ENCODE data around the gene DCAF12L2. TPM values are rescaled to one million over a fixed set of nuclear protein-coding genes. Genes with fewer than 3 reads are reported as not detected.
"Not testable (repeated sequence)": the region's sequence is repeated elsewhere in the genome, so short reads cannot be mapped to it uniquely, and the experiment has no call there.

The DCAF12L2 gene
- 0.64 and 0.85 TPM in 2 replicates for total RNA-seq (ENCODE audit: low replicate concordance)
- long read RNA-seq, partial matches to known transcripts, result 0 of 1 reads
- long read RNA-seq, other reads (novel, unspliced or antisense), result 0 of 1 reads

GRCh38 chrX:126165721-126166461, at the start of gene DCAF12L2:
Gene DCAF12L2 (minus strand): TSS chrX:126166289. CDS start chrX:126165924, 365 bp downstream.
- H3K27ac Mint-ChIP-seq, result no peak within 1 kb of the TSS
- H3K36me3 Mint-ChIP-seq, result no peaks in the 10 kb centered on the region
- H3K27me3 Mint-ChIP-seq, result peaks cover 14% of the 10 kb centered on the region
- H3K9me3 Mint-ChIP-seq, result no peaks in the 10 kb centered on the region
- TF ChIP-seq CTCF (conservative IDR thresholded peaks at IDR 0.05), result no peak
- no peak for DNase-seq (ENCODE audit: extremely low spot score, unreplicated experiment)
- H3K4me1 Mint-ChIP-seq (ENCODE audit: unreplicated experiment), result no peaks in the 10 kb centered on the region
- H3K4me3 Mint-ChIP-seq, result peak within 1 kb of the TSS; percentile 83

- not testable (repeated sequence) for H3K27me3 Mint-ChIP-seq; H3K9me3 Mint-ChIP-seq; H3K4me3 Mint-ChIP-seq; H3K4me1 Mint-ChIP-seq (ENCODE audit: unreplicated experiment); H3K27ac Mint-ChIP-seq; H3K36me3 Mint-ChIP-seq; DNase-seq (ENCODE audit: extremely low spot score, unreplicated experiment)
These were observed 24.8 kb upstream of the DCAF12L2 start for GRCh38 chrX:126190888-126191287.

GRCh38 chrX:126177133-126177840, 11.2 kb upstream of the DCAF12L2 start:
- no peak for DNase-seq (ENCODE audit: extremely low spot score, unreplicated experiment)
- H3K27me3 Mint-ChIP-seq, result no peaks in the 10 kb centered on the region
- no peak for TF ChIP-seq CTCF (conservative IDR thresholded peaks at IDR 0.05)
- no peaks in the 10 kb centered on the region for H3K9me3 Mint-ChIP-seq
- no peaks in the 10 kb centered on the region for H3K4me1 Mint-ChIP-seq (ENCODE audit: unreplicated experiment)
- H3K4me3 Mint-ChIP-seq, result no peak overlapping the region
- no peak overlapping the region for H3K27ac Mint-ChIP-seq
- no peaks in the 10 kb centered on the region for H3K36me3 Mint-ChIP-seq

GRCh38 chrX:126170720-126171119, 4.6 kb upstream of the DCAF12L2 start:
- no peak for DNase-seq (ENCODE audit: extremely low spot score, unreplicated experiment)
- H3K27me3 Mint-ChIP-seq, result peaks cover 14% of the 10 kb centered on the region
- H3K4me3 Mint-ChIP-seq, result no peak overlapping the region
- H3K4me1 Mint-ChIP-seq (ENCODE audit: unreplicated experiment), result no peaks in the 10 kb centered on the region
- no peaks in the 10 kb centered on the region for H3K9me3 Mint-ChIP-seq
- TF ChIP-seq CTCF (conservative IDR thresholded peaks at IDR 0.05), result no peak
- H3K27ac Mint-ChIP-seq, result no peak overlapping the region
- no peaks in the 10 kb centered on the region for H3K36me3 Mint-ChIP-seq

GRCh38 chrX:126167560-126167959, 1.5 kb upstream of the DCAF12L2 start:
- Mint-ChIP-seq H3K4me3 (no peak overlapping the region), H3K4me1 (ENCODE audit: unreplicated experiment) (no peaks in the 10 kb centered on the region), H3K36me3 (no peaks in the 10 kb centered on the region), H3K27ac (no peak overlapping the region), H3K27me3 (peaks cover 14% of the 10 kb centered on the region), H3K9me3 (no peaks in the 10 kb centered on the region)
- DNase-seq (ENCODE audit: extremely low spot score, unreplicated experiment), result no peak
- TF ChIP-seq CTCF (conservative IDR thresholded peaks at IDR 0.05), result no peak

- peaks cover 14% of the 10 kb centered on the region for H3K27me3 Mint-ChIP-seq
- no peak for TF ChIP-seq CTCF (conservative IDR thresholded peaks at IDR 0.05)
- H3K4me3 Mint-ChIP-seq, result peak overlapping the region; percentile 83
- H3K36me3 Mint-ChIP-seq, result no peaks in the 10 kb centered on the region
- no peaks in the 10 kb centered on the region for H3K4me1 Mint-ChIP-seq (ENCODE audit: unreplicated experiment)
- DNase-seq (ENCODE audit: extremely low spot score, unreplicated experiment), result no peak
- no peak overlapping the region for H3K27ac Mint-ChIP-seq
- H3K9me3 Mint-ChIP-seq, result no peaks in the 10 kb centered on the region
These were observed 728 bp downstream of the DCAF12L2 start for GRCh38 chrX:126165401-126165720.
